Osteocyte (in vitro differentiated cells): ENCODE data around the gene SH3PXD2A. TPM values are rescaled to one million over a fixed set of nuclear protein-coding genes. Genes with fewer than 3 reads are reported as not detected.
"Not testable (repeated sequence)": the region's sequence is repeated elsewhere in the genome, so short reads cannot be mapped to it uniquely, and the experiment has no call there.

Experiments used
- DNase-seq: peaks from one replicate; pipeline ENCODE4 v3.0.0; 2021; ENCODE audit warnings: mixed read lengths; ENCODE audit not compliant: unreplicated experiment; ENCODE audit errors: extremely low spot score
- H3K27ac Mint-ChIP-seq: one replicate; pipeline ENCODE4 v1.8.0; 2021; ENCODE audit warnings: mild to moderate bottlenecking, mixed read lengths; ENCODE audit not compliant: unreplicated experiment
- H3K27me3 Mint-ChIP-seq: one replicate; pipeline ENCODE4 v1.8.0; 2021; ENCODE audit warnings: mixed read lengths; ENCODE audit not compliant: unreplicated experiment
- H3K36me3 Mint-ChIP-seq: one replicate; pipeline ENCODE4 v1.8.0; 2021; ENCODE audit warnings: mixed read lengths; ENCODE audit not compliant: unreplicated experiment
- H3K4me1 Mint-ChIP-seq: one replicate; pipeline ENCODE4 v1.8.0; 2021; ENCODE audit warnings: mixed read lengths; ENCODE audit not compliant: unreplicated experiment
- H3K4me3 Mint-ChIP-seq: one replicate; pipeline ENCODE4 v1.8.0; 2021; ENCODE audit warnings: mild to moderate bottlenecking, moderate library complexity, mixed read lengths; ENCODE audit not compliant: unreplicated experiment
- H3K9me3 Mint-ChIP-seq: one replicate; pipeline ENCODE4 v1.8.0; 2021; ENCODE audit warnings: mixed read lengths; ENCODE audit not compliant: unreplicated experiment
- total RNA-seq: library from RNA; stranded (reverse); gene quantifications from 2 replicates; pipeline ENCODE4 v1.2.1, GENCODE V29; 2021
- TF ChIP-seq, protein P1 (sequence below): fragments of 200-600 bp; sonication (generic); IDR thresholded peaks from 2 replicates; pipeline ENCODE4 v1.5.0; 2021; ENCODE audit warnings: antibody characterized with exemption, mild to moderate bottlenecking, moderate library complexity

Gene SH3PXD2A
- total RNA-seq, 1 donor from 2014 or later: 43.0 TPM

DNA sequence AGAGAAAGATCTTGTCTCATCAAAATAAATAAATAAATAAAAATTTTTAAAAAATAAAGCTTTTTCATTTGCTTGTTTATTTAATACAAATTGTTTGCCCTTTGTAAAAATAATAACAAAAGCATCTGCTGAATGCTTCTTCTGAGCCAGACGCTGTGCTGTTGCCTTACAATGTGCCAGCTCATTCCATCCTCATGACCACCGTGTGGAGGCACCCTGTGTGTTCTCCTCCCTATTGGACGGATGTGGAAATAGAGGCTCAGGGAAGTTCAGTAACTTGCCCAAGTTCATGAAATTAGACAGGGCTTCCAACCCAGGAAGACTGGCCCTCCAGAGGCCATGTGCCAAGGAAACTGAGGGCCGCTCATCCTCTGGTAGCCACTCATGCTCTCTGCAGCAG, 120.6 kb downstream of the SH3PXD2A start:
- DNase-seq: no peak
- H3K36me3 Mint-ChIP-seq: no peaks in the 10 kb centered on the region
- no peaks in the 10 kb centered on the region for H3K9me3 Mint-ChIP-seq
- peaks cover 13% of the 10 kb centered on the region for H3K4me1 Mint-ChIP-seq
- H3K27ac Mint-ChIP-seq: no peak overlapping the region
- TF ChIP-seq, protein P1, sequence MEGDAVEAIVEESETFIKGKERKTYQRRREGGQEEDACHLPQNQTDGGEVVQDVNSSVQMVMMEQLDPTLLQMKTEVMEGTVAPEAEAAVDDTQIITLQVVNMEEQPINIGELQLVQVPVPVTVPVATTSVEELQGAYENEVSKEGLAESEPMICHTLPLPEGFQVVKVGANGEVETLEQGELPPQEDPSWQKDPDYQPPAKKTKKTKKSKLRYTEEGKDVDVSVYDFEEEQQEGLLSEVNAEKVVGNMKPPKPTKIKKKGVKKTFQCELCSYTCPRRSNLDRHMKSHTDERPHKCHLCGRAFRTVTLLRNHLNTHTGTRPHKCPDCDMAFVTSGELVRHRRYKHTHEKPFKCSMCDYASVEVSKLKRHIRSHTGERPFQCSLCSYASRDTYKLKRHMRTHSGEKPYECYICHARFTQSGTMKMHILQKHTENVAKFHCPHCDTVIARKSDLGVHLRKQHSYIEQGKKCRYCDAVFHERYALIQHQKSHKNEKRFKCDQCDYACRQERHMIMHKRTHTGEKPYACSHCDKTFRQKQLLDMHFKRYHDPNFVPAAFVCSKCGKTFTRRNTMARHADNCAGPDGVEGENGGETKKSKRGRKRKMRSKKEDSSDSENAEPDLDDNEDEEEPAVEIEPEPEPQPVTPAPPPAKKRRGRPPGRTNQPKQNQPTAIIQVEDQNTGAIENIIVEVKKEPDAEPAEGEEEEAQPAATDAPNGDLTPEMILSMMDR: no peak
- no peaks in the 10 kb centered on the region for H3K27me3 Mint-ChIP-seq
- H3K4me3 Mint-ChIP-seq: no peak overlapping the region

DNA sequence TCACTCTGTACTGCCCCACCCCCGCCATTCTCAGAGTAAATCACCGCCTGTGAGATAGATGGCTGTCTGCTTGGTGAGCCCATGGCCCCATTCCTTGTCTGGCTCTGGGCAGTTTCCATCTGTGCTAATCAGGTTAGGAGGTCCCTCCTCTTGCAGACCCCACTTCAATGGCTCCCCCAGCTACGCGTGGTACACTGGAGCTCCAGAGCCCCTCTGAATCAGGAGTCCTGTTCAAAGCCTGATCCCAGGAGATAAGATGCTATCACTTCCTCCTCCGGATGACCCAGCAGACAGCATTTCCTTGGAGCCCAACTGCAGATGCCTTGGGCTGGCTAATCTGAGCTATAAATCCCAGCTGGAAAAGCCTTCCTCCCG, 122.3 kb downstream of the SH3PXD2A start:
- H3K36me3 Mint-ChIP-seq: no peaks in the 10 kb centered on the region
- TF ChIP-seq, protein P1: no peak
- no peak for DNase-seq

DNA sequence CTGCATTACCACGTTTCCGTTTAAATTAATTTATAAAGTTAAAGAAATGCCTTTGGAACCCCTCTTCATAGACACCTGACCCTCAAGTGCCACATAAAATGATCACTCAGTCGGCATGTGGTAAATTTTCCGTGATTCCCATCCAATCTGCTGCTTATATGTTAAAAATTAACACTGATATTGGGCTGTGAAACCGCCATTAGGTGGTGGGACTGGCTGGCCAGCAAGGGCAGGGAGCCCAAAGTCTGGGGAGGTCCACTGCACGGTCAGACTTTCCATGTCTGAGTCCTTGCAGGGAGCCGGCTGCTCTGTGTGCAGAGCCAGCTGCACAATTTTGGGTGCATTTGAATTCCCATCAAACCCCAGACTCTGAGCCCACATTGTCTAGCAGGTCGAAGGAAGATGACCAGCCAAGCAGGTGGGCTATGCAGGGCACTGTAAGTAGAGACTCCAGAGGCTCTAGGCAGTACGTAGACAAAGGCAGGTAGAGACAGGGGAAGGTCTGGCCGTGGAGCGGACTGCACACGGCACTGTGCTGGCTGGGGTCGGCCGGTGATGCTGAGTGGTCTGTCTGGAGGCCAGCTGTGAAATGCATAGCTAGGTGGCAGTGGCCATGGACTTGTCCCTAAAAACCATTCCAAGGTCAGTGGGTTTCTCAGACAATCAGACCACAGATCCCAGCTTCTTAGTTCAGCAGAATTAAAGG, 122.9 kb downstream of the SH3PXD2A start:
- H3K27me3 Mint-ChIP-seq: no peaks in the 10 kb centered on the region
- no peak overlapping the region for H3K27ac Mint-ChIP-seq

More for the DNA sequence above, 122.3 kb downstream of the SH3PXD2A start:
- no peak overlapping the region for H3K27ac Mint-ChIP-seq
- H3K27me3 Mint-ChIP-seq: no peaks in the 10 kb centered on the region
- no peak overlapping the region for H3K4me3 Mint-ChIP-seq
- no peaks in the 10 kb centered on the region for H3K9me3 Mint-ChIP-seq
- no peaks in the 10 kb centered on the region for H3K4me1 Mint-ChIP-seq

DNA sequence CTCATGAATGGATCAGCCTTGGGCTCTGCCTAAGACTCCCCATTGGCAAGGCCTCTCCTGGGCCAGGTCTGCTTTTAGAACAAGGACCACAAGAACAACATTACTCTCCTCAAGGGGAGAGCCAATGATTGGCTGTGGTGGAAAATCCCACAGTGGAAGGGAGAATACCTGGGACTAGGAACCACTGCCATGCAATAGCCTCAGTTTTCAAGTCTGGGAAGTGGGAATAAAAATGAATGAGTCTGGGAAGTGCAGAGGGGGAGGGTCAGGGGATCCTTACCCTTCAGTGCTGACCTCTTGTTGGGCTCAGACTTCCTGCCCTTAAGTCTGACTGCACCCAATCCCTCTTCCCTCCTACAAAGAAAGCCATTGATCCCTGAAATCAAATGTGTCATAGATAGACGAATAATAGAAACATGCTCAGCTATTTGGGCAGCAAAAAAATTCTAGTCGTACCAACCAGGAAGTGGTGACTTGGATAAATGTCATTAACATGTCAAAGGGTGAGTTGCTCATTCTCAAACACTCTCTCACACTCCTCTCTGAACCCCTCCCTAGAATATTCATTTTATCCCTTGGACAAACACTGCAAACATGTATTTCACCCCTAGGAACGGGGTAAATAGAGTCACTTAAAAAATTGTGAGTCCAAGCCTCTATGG, 123.6 kb downstream of the SH3PXD2A start:
- H3K27ac Mint-ChIP-seq: no peak overlapping the region
- H3K27me3 Mint-ChIP-seq: peaks cover 5% of the 10 kb centered on the region
- TF ChIP-seq, protein P1: no peak
- no peak overlapping the region for H3K4me3 Mint-ChIP-seq
- no peaks in the 10 kb centered on the region for H3K9me3 Mint-ChIP-seq
- H3K4me1 Mint-ChIP-seq: no peaks in the 10 kb centered on the region
- H3K36me3 Mint-ChIP-seq: no peaks in the 10 kb centered on the region
- DNase-seq: no peak

More for the DNA sequence above, 122.9 kb downstream of the SH3PXD2A start:
- no peak for DNase-seq
- Mint-ChIP-seq H3K36me3 (no peaks in the 10 kb centered on the region), H3K4me1 (no peaks in the 10 kb centered on the region), H3K4me3 (no peak overlapping the region), H3K9me3 (no peaks in the 10 kb centered on the region)
- TF ChIP-seq, protein P1: no peak

DNA sequence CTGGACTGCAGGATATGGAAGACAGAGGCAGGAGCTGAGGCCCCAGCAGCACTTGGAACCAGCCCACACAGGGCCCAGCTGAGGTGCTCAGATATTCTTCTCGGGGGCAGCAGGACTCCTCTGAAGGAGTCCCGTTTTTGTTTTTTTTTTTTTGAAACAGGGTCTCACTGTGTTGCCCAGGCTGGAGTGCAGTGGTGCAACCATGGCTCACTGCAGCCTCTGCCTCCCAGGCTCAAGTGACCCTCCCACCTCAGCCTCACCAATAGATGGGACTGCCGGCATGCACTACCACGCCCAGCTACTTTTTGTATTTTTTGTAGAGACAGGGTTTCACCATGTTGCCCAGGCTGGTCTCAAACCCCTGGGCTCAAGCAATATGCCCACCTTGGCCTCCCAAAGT, 124.3 kb downstream of the SH3PXD2A start:
- DNase-seq, H3K4me3 Mint-ChIP-seq, H3K27me3 Mint-ChIP-seq, H3K36me3 Mint-ChIP-seq, H3K4me1 Mint-ChIP-seq, H3K9me3 Mint-ChIP-seq, H3K27ac Mint-ChIP-seq: not testable (repeated sequence)
